Small intestine (tissue), 7 donors: Measurements from ENCODE around the gene TOB1. TPM values are rescaled to one million over a fixed set of nuclear protein-coding genes. Genes with fewer than 3 reads are reported as not detected.
A peak's percentile ranks its signal among the peaks of the same experiment; 100 is the strongest.

Experiments
- DNase-seq, 2 donors: peaks; one replicate each; pipeline versions ENCODE4 v3.0.0 to v3.0.0-alpha.2; 2013
- FAIRE-seq: peaks from 2 replicates; lab custom pipeline; 2012; peaks lifted over from hg19 to GRCh38; lab: Jason Lieb, UNC
- H3K27ac ChIP-seq, 3 donors: one replicate each; pipeline ENCODE4 v1.5.1; 2013; ENCODE audit warnings: low read length in 2 of 3, mild to moderate bottlenecking in 2 of 3, control low read depth in 1 of 3, inconsistent platforms in 1 of 3, low read depth in 1 of 3, moderate library complexity in 1 of 3
- H3K27me3 ChIP-seq, 3 donors: one replicate each; pipeline ENCODE4 v1.6.1; 2013; ENCODE audit warnings: low read length in 3 of 3, inconsistent platforms in 1 of 3; ENCODE audit not compliant: control insufficient read depth in 3 of 3, insufficient read depth in 3 of 3
- H3K36me3 ChIP-seq, 3 donors: one replicate each; pipeline ENCODE4 v1.6.1; 2013; ENCODE audit warnings: low read length in 3 of 3, inconsistent platforms in 1 of 3, low read depth in 1 of 3, mild to moderate bottlenecking in 1 of 3, moderate library complexity in 1 of 3; ENCODE audit not compliant: control insufficient read depth in 3 of 3, insufficient read depth in 2 of 3
- H3K4me1 ChIP-seq, 3 donors: one replicate each; pipeline ENCODE4 v1.6.1; 2013; ENCODE audit warnings: low read length in 2 of 3, inconsistent platforms in 1 of 3, low read depth in 1 of 3, mild to moderate bottlenecking in 1 of 3, moderate library complexity in 1 of 3; ENCODE audit not compliant: control insufficient read depth in 3 of 3, insufficient read depth in 2 of 3
- H3K4me3 ChIP-seq, 3 donors: one replicate each; pipeline ENCODE4 v1.5.1; 2013; ENCODE audit warnings: low read length in 3 of 3, control low read depth in 1 of 3, inconsistent platforms in 1 of 3, low read depth in 1 of 3, mild to moderate bottlenecking in 1 of 3, moderate library complexity in 1 of 3
- H3K9me3 ChIP-seq, 2 donors: one replicate each; pipeline ENCODE4 v1.6.1; 2013; ENCODE audit warnings: low read depth in 1 of 2, low read length in 1 of 2; ENCODE audit not compliant: control insufficient read depth in 2 of 2, insufficient read depth in 1 of 2
- WGBS, 3 donors: extraction: QIAGEN DNeasy Blood & Tissue Kit; methylation state at CpG; one replicate each; pipeline ENCODE4 v1.1.7; 2013; 5-methylcytosine and 5-hydroxymethylcytosine counted together
- polyA plus RNA-seq, 4 donors: library from polyadenylated mRNA; stranded (reverse) in 3 of 4; unstranded in 1 of 4; fragments of 200-250 nt in 3 of 4; fragments of 120-200 nt in 1 of 4; gene quantifications; one replicate each; pipeline versions ENCODE4 v1.2.1 to v1.2.3, GENCODE V29; 2013
- donor health status: healthy with polysubstance abuse.
- donor health status: control.
- donor health status: control.
- donor health status: Bipolar disorder and iron deficiency.
- donor health status: healthy.

Gene TOB1
- polyA plus RNA-seq, 4 donors = 24.6 to 118 (median 38.2) TPM

DNA sequence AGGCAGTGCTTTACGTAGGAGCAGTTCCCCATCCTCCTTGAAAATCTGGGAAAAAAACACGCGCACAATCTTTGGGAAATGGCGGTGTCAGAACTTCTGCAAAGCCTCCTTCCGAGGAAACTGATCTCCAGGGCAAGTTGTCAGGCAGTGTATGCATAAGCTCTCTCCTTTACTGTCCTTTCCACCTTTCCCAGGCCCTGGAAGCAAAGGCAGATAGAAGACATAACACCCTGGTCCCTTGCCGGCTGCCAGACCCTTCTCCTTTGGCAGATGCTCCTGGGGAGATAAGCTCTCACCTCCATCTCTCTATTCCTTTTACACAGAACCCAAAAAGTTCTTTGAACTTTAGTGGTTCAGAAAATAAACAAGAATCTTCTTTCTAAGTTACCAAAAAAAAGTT lies 12.4 kb downstream of the TOB1 start:
- H3K27ac ChIP-seq = peak overlapping the region in 1 of 3 donors; percentile 61
- FAIRE-seq = no peak
- H3K9me3 ChIP-seq = no peaks in the 10 kb centered on the region
- H3K27me3 ChIP-seq = no peaks in the 10 kb centered on the region
- WGBS, 3 donors = 84 to 87% (median 84%) methylated on average over 6 of the region's 6 CpGs
- no peak overlapping the region for H3K4me3 ChIP-seq
- H3K4me1 ChIP-seq = peaks cover 0 to 18% (median 3%) of the 10 kb centered on the region in 3 donors
- no peaks in the 10 kb centered on the region for H3K36me3 ChIP-seq
- no peak for DNase-seq

DNA sequence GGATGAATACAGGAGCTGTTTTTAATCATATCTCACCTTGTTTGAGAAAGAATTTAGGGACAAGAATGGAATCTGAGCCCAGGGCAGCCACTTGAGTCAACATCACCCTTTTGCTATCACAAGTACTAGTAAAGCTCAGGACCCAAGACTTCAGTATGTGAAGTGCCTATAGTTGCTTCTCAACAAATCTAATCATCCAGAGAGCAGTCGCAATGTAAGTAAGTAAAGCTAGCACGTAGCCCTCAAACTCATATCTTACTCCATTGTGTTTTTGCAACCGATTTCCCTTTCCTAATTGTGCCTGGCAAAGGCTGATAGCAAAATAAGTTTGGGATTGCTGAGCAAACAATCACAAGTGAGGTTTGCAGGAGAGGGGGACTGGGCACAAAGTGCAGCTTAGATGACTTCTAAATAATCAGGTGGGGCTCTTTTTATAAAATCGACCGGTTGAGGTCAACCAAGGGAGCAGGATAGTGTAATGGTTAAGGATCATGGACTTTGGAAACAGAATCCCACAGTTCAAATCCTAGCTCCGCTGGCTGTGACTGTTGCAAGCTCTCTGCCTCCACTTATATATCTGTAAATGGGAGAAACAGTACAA lies 13.0 kb downstream of the TOB1 start:
- Histone ChIP-seq H3K27me3 (no peaks in the 10 kb centered on the region), H3K4me3 (no peak overlapping the region), H3K4me1 (peaks cover 0 to 18% (median 3%) of the 10 kb centered on the region in 3 donors), H3K27ac (peak overlapping the region in 1 of 3 donors; percentile 61), H3K9me3 (no peaks in the 10 kb centered on the region), H3K36me3 (no peaks in the 10 kb centered on the region)
- 16 to 59% (median 35%) methylated on average over 6 of the region's 6 CpGs for WGBS, 3 donors
- DNase-seq (peak; percentile 60 to 80), FAIRE-seq (no peak)

DNA sequence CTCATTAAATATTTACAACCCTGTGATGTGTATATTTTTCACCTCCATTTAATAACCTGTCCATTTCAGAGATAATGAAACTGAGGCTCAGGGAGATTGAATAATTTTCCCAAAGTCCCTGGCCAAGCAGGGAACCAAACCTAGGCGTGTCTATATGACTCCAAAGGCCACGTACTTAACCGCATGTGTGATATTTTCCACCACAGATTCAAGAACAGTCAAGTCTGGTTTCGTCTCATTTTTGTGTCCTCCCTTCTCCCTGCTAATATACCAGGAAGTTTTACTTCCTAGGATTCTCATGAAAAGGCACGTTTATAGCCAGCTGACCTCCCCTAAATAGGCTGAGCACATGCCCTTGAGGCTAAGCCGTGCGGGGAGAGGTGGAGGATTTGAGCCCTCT lies 15.5 kb downstream of the TOB1 start:
- WGBS, 3 donors = 43 to 70% (median 57%) methylated on average over 7 of the region's 7 CpGs
- peak in 1 of 2 donors; percentile 62 for DNase-seq
- H3K36me3 ChIP-seq = no peaks in the 10 kb centered on the region
- H3K4me3 ChIP-seq = no peak overlapping the region
- no peaks in the 10 kb centered on the region for H3K27me3 ChIP-seq
- H3K27ac ChIP-seq = no peak overlapping the region
- peaks cover 0 to 21% (median 3%) of the 10 kb centered on the region in 3 donors for H3K4me1 ChIP-seq
- no peaks in the 10 kb centered on the region for H3K9me3 ChIP-seq
- FAIRE-seq = no peak

DNA sequence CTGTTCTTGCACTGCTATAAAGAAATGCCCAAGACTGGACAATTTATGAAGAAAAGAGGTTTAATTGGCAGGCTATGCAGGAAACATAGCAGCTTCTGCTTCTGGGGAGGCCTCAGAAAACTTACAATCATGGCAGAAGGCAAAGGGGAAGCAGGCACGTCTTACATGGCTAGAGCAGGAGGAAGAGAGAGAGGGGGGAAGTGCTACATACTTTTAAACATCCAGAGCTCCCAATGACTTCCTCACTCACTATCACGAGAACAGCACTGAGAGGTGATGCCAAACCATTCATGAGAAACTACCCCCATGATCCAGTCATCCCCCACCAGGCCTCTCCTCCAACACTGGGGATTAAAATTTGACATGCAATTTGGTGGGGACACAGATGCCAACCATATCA lies 17.4 kb downstream of the TOB1 start:
- 54 to 77% (median 63%) methylated on average over 2 of the region's 2 CpGs for WGBS, 3 donors
- no peak overlapping the region for H3K27ac ChIP-seq
- no peaks in the 10 kb centered on the region for H3K9me3 ChIP-seq
- DNase-seq (no peak), FAIRE-seq (no peak)
- H3K4me3 ChIP-seq = no peak overlapping the region
- H3K4me1 ChIP-seq = peaks cover 0 to 25% (median 2%) of the 10 kb centered on the region in 3 donors
- no peaks in the 10 kb centered on the region for H3K27me3 ChIP-seq
- H3K36me3 ChIP-seq = no peaks in the 10 kb centered on the region

DNA sequence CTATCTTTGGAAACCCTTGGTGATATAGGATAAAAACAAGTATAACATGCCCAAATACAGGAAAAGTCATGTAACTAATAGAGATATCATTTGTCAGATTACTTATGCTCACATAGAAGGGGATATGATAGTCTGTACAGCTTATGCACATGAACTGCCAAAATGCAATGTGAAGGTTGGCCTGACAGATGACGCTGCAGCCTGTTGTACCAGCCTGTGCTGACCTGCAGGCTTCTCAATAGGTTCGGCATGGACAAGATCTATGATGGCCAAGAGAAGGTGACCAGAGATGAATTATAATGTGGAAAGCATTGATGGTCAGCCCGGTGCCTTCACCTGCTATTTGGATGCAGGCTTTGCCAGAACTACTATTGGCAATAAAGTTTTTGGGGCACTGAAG lies 18.1 kb downstream of the TOB1 start:
- Histone ChIP-seq H3K27ac (no peak overlapping the region), H3K27me3 (no peaks in the 10 kb centered on the region), H3K4me1 (peaks cover 0 to 18% (median 0%) of the 10 kb centered on the region in 3 donors), H3K36me3 (no peaks in the 10 kb centered on the region), H3K4me3 (no peak overlapping the region), H3K9me3 (no peaks in the 10 kb centered on the region)
- WGBS, 3 donors = 89 to 95% (median 91%) methylated on average over 3 of the region's 3 CpGs
- no peak for DNase-seq
- no peak for FAIRE-seq

DNA sequence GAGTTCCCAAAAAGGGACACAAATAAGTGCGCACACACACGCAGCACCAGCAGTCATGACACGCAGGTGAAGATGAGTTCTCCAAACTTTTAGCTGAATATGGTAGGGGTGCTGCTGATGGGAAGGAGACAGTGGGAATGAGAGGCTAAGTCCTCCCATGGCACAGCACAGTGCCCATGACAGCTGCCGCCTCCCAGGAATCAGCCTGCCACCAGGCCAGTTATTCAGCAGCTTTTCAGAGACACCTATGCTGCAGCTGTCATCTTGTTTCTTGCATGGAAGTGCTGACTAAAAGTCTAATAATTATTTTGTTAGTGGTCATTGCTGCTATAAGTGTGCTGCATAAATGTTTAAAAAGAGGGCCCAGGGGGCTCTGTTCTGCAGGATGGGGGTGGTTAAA lies 18.6 kb downstream of the TOB1 start:
- Histone ChIP-seq H3K27ac (no peak overlapping the region), H3K27me3 (no peaks in the 10 kb centered on the region), H3K36me3 (no peaks in the 10 kb centered on the region), H3K4me3 (no peak overlapping the region), H3K9me3 (no peaks in the 10 kb centered on the region), H3K4me1 (peaks cover 0 to 13% (median 0%) of the 10 kb centered on the region in 3 donors)
- DNase-seq (no peak), FAIRE-seq (no peak)
- 95 to 98% (median 97%) methylated on average over 4 of the region's 4 CpGs for WGBS, 3 donors

DNA sequence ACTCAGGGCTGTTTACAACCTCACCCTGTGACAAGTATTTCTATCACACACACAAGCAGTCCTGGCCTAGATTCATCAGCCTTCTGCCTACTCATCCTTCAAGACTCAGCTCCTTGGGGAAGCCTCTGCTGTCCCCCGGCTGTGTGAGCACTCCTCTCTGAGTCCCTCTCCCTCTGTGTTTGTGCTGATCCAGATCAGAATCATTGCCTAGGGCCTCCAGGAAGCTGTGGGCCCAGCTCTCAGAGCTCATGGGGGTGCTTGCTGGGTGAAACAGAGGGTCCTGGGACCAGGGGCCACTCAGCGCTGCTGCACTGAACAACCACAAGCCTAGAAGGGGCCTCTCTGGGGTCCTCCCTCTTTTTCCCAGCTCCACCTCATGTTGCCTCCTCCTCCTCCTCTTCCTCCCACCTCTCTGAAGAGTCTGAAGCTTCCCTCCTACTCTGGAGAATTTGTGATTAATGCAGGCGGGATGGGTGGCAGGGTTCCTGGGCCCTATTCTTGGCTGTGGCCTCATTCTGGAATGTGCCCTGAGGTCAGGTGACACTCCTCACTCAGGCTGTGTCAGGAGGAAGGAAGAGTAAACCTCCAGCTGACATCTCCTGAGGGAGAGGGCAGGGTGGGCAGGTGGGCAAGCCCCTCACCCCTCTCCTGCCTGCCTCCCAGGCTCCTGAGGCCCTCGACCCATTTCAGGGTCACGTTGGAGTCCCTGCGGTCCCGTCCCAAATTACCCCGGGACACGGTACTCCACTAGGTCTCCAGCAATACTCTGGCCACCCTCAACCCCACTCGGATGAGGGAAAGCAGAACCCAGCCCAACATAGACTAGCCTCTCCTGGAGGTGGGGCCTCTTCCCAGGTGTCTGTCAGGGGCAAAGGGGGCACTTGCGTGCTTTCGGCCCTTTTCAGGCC lies 20.7 kb downstream of the TOB1 start:
- Histone ChIP-seq H3K36me3 (no peaks in the 10 kb centered on the region), H3K4me3 (no peak overlapping the region), H3K27ac (no peak overlapping the region), H3K9me3 (no peaks in the 10 kb centered on the region), H3K4me1 (peaks cover 0 to 9% (median 0%) of the 10 kb centered on the region in 3 donors), H3K27me3 (no peaks in the 10 kb centered on the region)
- 86 to 95% (median 87%) methylated on average over 12 of the region's 12 CpGs for WGBS, 3 donors
- DNase-seq = peak in 1 of 2 donors; percentile 64
- no peak for FAIRE-seq

DNA sequence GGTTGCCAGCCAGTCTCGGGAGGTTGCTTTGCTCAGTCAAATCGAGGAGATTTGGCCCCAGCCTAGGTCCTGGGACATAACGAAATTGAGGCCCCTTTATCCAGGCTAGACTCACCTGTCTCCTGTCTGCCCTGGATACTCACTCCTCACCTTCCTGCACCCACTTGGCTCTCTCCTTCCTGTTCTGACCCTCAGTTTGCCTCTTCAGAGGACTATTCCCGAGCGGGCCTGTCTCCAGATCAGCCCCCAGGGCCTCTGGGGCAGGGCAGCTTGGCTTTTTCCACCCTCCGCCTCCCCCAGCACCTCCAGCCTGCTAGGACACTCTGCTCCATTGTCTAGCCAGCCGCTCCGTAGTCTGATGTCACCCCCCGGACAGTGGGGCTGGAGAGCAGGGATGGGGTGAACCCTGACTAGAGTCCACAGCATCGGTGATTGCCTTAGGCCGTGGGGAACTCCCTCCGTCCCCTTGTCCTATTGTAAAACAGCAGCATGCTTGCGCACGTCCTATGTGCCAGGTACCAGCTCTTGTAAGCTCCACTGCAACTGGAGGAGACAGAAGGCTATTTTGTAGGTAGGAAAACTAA lies 21.9 kb downstream of the TOB1 start:
- no peak for FAIRE-seq
- DNase-seq = peak in 1 of 2 donors; percentile 30
- Histone ChIP-seq H3K9me3 (no peaks in the 10 kb centered on the region), H3K4me3 (no peak overlapping the region), H3K27me3 (no peaks in the 10 kb centered on the region), H3K4me1 (peaks cover 0 to 9% (median 0%) of the 10 kb centered on the region in 3 donors), H3K27ac (no peak overlapping the region), H3K36me3 (no peaks in the 10 kb centered on the region)
- 83 to 90% (median 88%) methylated on average over 14 of the region's 14 CpGs for WGBS, 3 donors
